GM12878 (cell line): ENCODE results near the gene TCF7L1. TPM values are rescaled to one million over a fixed set of nuclear protein-coding genes. Genes with fewer than 3 reads are reported as not detected.

Experiments used
- ATF2 ChIP-seq: IDR thresholded peaks from 2 replicates; pipeline ENCODE4 v1.6.1; 2012; ENCODE audit warnings: low read length, inconsistent platforms
- CBX3 ChIP-seq: fragments of 200-600 bp; sonication (generic); IDR thresholded peaks from 2 replicates; pipeline ENCODE4 v1.6.1; 2016; ENCODE audit warnings: low read depth, borderline replicate concordance
- CREM ChIP-seq: IDR thresholded peaks from 2 replicates; pipeline ENCODE4 v1.6.1; 2014; ENCODE audit warnings: antibody characterized with exemption, low read depth
- CTCF ChIP-seq, 3 experiments: IDR thresholded peaks in 2 of 3; conservative IDR thresholded peaks in 1 of 3; 2 replicates each; pipeline ENCODE4 v1.5.1; 2011; ENCODE audit warnings: low read depth in 3 of 3, low read length in 3 of 3, mild to moderate bottlenecking in 3 of 3, control low read depth in 2 of 3, moderate library complexity in 2 of 3, inconsistent platforms in 1 of 3, mixed read lengths in 1 of 3; ENCODE audit not compliant: control insufficient read depth in 2 of 3, insufficient read depth in 1 of 3; ENCODE audit errors: extremely low read depth in 1 of 3
- HDGF ChIP-seq: fragments of 450-650 bp; IDR thresholded peaks from 2 replicates; pipeline ENCODE4 v1.6.1; 2016; ENCODE audit warnings: antibody characterized with exemption
- IKZF1 ChIP-seq: fragments of 450-650 bp; conservative IDR thresholded peaks from 2 replicates; pipeline ENCODE4 v1.6.1; 2017; ENCODE audit warnings: antibody characterized with exemption, mild to moderate bottlenecking
- IRF3 ChIP-seq: fragments of 450-650 bp; IDR thresholded peaks from 2 replicates; pipeline ENCODE4 v1.6.1; 2014; ENCODE audit warnings: mild to moderate bottlenecking
- KDM1A ChIP-seq: fragments of 200-600 bp; sonication (generic); IDR thresholded peaks from 2 replicates; pipeline ENCODE4 v1.6.1; 2016; ENCODE audit warnings: borderline replicate concordance
- MEF2B ChIP-seq: fragments of 450-650 bp; IDR thresholded peaks from 2 replicates; pipeline ENCODE4 v1.6.1; 2018; ENCODE audit warnings: mild to moderate bottlenecking, moderate library complexity; ENCODE audit not compliant: partially characterized antibody, poor library complexity, severe bottlenecking
- NKRF ChIP-seq: fragments of 450-650 bp; conservative IDR thresholded peaks from 2 replicates; pipeline ENCODE4 v1.6.1; 2017; ENCODE audit warnings: mild to moderate bottlenecking, moderate library complexity
- PAX8 ChIP-seq: fragments of 450-650 bp; IDR thresholded peaks from 2 replicates; pipeline ENCODE4 v1.6.1; 2017; ENCODE audit warnings: mild to moderate bottlenecking, moderate library complexity
- POLR2A ChIP-seq: IDR thresholded peaks from 2 replicates; pipeline ENCODE4 v1.6.1; 2011; ENCODE audit warnings: low read depth, mild to moderate bottlenecking, low read length
- POLR2AphosphoS5 ChIP-seq: IDR thresholded peaks from 2 replicates; pipeline ENCODE4 v1.6.1; 2011; ENCODE audit warnings: mild to moderate bottlenecking, low read length, inconsistent platforms
- RB1 ChIP-seq: fragments of 450-650 bp; formaldehyde crosslinking; IDR thresholded peaks from 2 replicates; pipeline ENCODE4 v1.6.1; 2017; ENCODE audit warnings: mild to moderate bottlenecking, borderline replicate concordance
- SKIL ChIP-seq: fragments of 450-650 bp; IDR thresholded peaks from 2 replicates; pipeline ENCODE4 v1.6.1; 2017; ENCODE audit warnings: mild to moderate bottlenecking, low read depth, inconsistent platforms; ENCODE audit not compliant: poor library complexity, severe bottlenecking
- SMAD1 ChIP-seq: fragments of 450-650 bp; IDR thresholded peaks from 2 replicates; pipeline ENCODE4 v1.6.1; 2018; ENCODE audit warnings: mild to moderate bottlenecking, low read depth; ENCODE audit not compliant: partially characterized antibody
- SREBF2 ChIP-seq: IDR thresholded peaks from 2 replicates; pipeline ENCODE4 v1.6.1; 2012; ENCODE audit warnings: mild to moderate bottlenecking, low read length
- SUZ12 ChIP-seq: fragments of 200-600 bp; sonication (generic); IDR thresholded peaks from one replicate; pipeline ENCODE4 v1.6.1; 2018; ENCODE audit warnings: antibody characterized with exemption, mild to moderate bottlenecking; ENCODE audit not compliant: unreplicated experiment
- ZBED1 ChIP-seq: IDR thresholded peaks from 2 replicates; pipeline ENCODE4 v1.6.1; 2016; ENCODE audit warnings: borderline replicate concordance
- polyA plus RNA-seq, 11 experiments: library from polyadenylated mRNA; depleted of rRNA in 4 of 11; unstranded in 6 of 11; stranded (reverse) in 5 of 11; fragments of >200 nt; fragmentation: Nextera tagmentation in 4 of 11; fragmentation: Illumina TruSeq in 1 of 11; extraction: Ambion mirVana in 4 of 11; extraction: Trizol in 1 of 11; gene quantifications; 1 replicate in 1 of 11; 2 replicates in 10 of 11; pipeline versions ENCODE4 v1.2.1 to v1.2.3, GENCODE V29; 2011 to 2016; ENCODE audit warnings: inconsistent platforms in 2 of 11, missing spikeins in 2 of 11, low read depth in 1 of 11
- total RNA-seq, 4 experiments: library from RNA; depleted of rRNA in 3 of 4; stranded (reverse); fragments of >200 nt in 3 of 4; fragmentation: Illumina TruSeq in 1 of 4; extraction: Trizol in 1 of 4; gene quantifications; 2 replicates each; pipeline versions ENCODE4 v1.2.1 to v1.2.3, GENCODE V29; 2013 to 2021
- TF ChIP-seq, protein P1 (sequence below): fragments of 450-650 bp; IDR thresholded peaks from 2 replicates; pipeline ENCODE4 v1.6.1; 2017; ENCODE audit warnings: borderline replicate concordance

The TCF7L1 gene
- total and polyA plus RNA-seq, 10 of the 15 experiments (the other 5 are each of a cell fraction or from before 2014, with no cell fraction given), result 0.03 to 0.11 (median 0.10) TPM; not detected in 7

DNA sequence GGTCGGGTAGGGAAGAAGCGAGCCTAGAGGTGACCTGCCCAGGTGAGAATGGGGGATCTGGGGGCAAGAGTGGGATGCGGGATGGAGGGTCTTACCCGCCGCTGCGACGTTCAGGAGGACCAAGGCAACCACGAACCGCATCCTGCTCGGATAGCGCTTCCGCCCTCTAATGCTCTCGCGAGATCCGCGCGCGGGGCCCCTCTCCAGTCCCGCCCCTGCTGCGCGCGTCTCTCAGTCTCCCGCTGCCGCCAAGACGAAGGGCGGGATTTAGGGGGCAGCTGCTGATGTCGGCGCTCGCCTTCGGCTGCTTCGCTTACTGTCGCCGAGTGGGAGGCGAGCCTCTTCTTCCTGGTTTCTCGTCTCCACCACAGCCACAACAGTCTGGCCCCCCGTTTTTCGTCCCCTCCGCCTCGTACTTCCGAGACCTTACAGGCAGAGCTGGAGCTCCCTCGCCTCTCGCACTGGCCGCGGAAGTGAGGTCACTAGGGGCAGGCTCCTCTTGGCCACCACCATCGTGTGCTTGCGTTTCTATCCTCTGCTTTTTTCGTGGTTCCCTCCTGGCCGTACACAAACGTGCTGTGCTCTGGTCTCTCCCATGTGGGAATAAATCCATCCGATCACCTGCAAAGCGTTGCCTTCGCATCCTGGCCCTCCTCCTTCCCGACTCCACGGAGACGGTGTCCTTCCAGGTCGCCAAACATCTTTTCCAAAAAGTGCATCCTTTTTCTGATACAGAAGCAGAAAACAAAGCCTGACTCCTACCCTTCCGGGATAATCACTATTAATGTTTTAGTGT lies 194.8 kb downstream of the TCF7L1 start, which contains the start of gene TGOLN2 (continued):
- TF ChIP-seq SKIL (peak; percentile 66), HDGF (peak; percentile 88), MEF2B (no peak), ATF2 (no peak), POLR2AphosphoS5 (peak; percentile 99), SMAD1 (peak; percentile 91), SUZ12 (no peak), SREBF2 (no peak), CTCF (IDR thresholded peaks at IDR 0.05 in 2 of 3, conservative IDR thresholded peaks at IDR 0.05 in 1 of 3; ENCODE audit: control insufficient read depth in 2 of 3, extremely low read depth in 1 of 3, insufficient read depth in 1 of 3, low read depth in 3 of 3, low read length in 3 of 3) (no peak), RB1 (peak; percentile 97; the same call in 1 of the 2 replicates), IKZF1 (peak; percentile 70), KDM1A (no peak), CREM (peak; percentile 83), IRF3 (no peak), POLR2A (peak; percentile 98), NKRF (peak; percentile 41; the same call in 1 of the 2 replicates), CBX3 (no peak), ZBED1 (peak; percentile 77; the same call in 1 of the 2 replicates), PAX8 (0 out of 2 replicates have a peak, but pooled peaks have one; percentile 60)
- TF ChIP-seq, protein P1, sequence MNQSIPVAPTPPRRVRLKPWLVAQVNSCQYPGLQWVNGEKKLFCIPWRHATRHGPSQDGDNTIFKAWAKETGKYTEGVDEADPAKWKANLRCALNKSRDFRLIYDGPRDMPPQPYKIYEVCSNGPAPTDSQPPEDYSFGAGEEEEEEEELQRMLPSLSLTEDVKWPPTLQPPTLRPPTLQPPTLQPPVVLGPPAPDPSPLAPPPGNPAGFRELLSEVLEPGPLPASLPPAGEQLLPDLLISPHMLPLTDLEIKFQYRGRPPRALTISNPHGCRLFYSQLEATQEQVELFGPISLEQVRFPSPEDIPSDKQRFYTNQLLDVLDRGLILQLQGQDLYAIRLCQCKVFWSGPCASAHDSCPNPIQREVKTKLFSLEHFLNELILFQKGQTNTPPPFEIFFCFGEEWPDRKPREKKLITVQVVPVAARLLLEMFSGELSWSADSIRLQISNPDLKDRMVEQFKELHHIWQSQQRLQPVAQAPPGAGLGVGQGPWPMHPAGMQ, result peak; percentile 74
